HepG2 (cell line): ENCODE measurements around the gene RAD9A. TPM values are rescaled to one million over a fixed set of nuclear protein-coding genes. Genes with fewer than 3 reads are reported as not detected.
"Not testable (repeated sequence)": the region's sequence is repeated elsewhere in the genome, so short reads cannot be mapped to it uniquely, and the experiment has no call there.

Experiments used
- ATAC-seq: fragments of 200-7000 bp; cut with Tn5 transposase; 3 replicates; pipeline ENCODE4 v1.9.1; 2020; ENCODE audit warnings: mild to moderate bottlenecking, moderate library complexity
- BruUV-seq: library from RNA; stranded (reverse); fragments of 400-500 nt; replicated peaks from 2 replicates; lab custom pipeline; 2021; lab: Mats Ljungman, UMichigan
- CTCF ChIA-PET: fragments of 300-600 bp; formaldehyde crosslinking; extraction: SDS; loops from one replicate; lab custom pipeline; 2021; ENCODE audit warnings: low total read pairs, inconsistent platforms, low intra/inter-chr PET ratio; lab: Yijun Ruan, JAX
- POLR2A ChIA-PET: fragments of 350-600 bp; sonication (Branson Sonifier 250); formaldehyde crosslinking; loops from one replicate; lab custom pipeline; 2020; ENCODE audit warnings: antibody characterized with exemption, inconsistent platforms; lab: Yijun Ruan, JAX
- DNase-seq: peaks from one replicate; pipeline ENCODE4 v3.0.0-alpha.2; 2015; ENCODE audit warnings: low spot score
- FAIRE-seq: peaks from 3 replicates; lab custom pipeline; 2011; peaks lifted over from hg19 to GRCh38; lab: Jason Lieb, UNC
- H2AFZ ChIP-seq: one replicate; pipeline ENCODE4 v1.6.1; 2011; ENCODE audit warnings: low read length, inconsistent platforms
- H3K27ac ChIP-seq: fragments of 300-600 bp; 3 replicates; pipeline ENCODE4 v1.8.0; 2011; ENCODE audit warnings: mixed run types, mild to moderate bottlenecking, mixed read lengths, low read length, inconsistent platforms; ENCODE audit not compliant: insufficient read depth; ENCODE audit errors: extremely low read length
- H3K27me3 ChIP-seq, 2 experiments: fragments of 200-600 bp in 1 of 2; 2 replicates in 1 of 2; 3 replicates in 1 of 2; pipeline versions ENCODE4 v1.6.0 to v1.8.0; 2011; ENCODE audit warnings: low read length in 2 of 2, mild to moderate bottlenecking in 2 of 2, moderate library complexity in 2 of 2, inconsistent platforms in 1 of 2; ENCODE audit not compliant: insufficient read depth in 2 of 2, control insufficient read depth in 1 of 2
- H3K36me3 ChIP-seq, 2 experiments: fragments of 200-600 bp in 1 of 2; replicated peaks in 1 of 2; 2 replicates in 1 of 2; 3 replicates in 1 of 2; pipeline versions ENCODE4 v1.5.1 to v1.8.0; 2011; ENCODE audit warnings: low read length in 2 of 2, inconsistent platforms in 1 of 2; ENCODE audit not compliant: insufficient read depth in 2 of 2, control insufficient read depth in 1 of 2
- H3K4me1 ChIP-seq: 2 replicates; pipeline ENCODE4 v1.5.1; 2012; ENCODE audit warnings: low read length, inconsistent platforms; ENCODE audit not compliant: insufficient read depth
- H3K4me2 ChIP-seq: 2 replicates; pipeline ENCODE4 v1.6.0; 2011; ENCODE audit warnings: low read depth, low read length, inconsistent platforms
- H3K4me3 ChIP-seq, 3 experiments: fragments of 200-600 bp in 1 of 3; sonication (generic), shearing (Covaris generic) in 1 of 3; replicated peaks in 1 of 3; 2 replicates each; pipeline ENCODE4 v1.5.1; 2011 to 2016; ENCODE audit warnings: low read length in 3 of 3, inconsistent platforms in 2 of 3, low read depth in 2 of 3, mild to moderate bottlenecking in 2 of 3, control low read depth in 1 of 3, mixed read lengths in 1 of 3; ENCODE audit not compliant: insufficient read depth in 1 of 3
- H3K79me2 ChIP-seq: one replicate; pipeline ENCODE4 v1.6.1; 2011; ENCODE audit warnings: low read length, inconsistent platforms; ENCODE audit not compliant: insufficient read depth
- H3K9ac ChIP-seq: 2 replicates; pipeline ENCODE4 v1.6.0; 2011; ENCODE audit warnings: mild to moderate bottlenecking, low read depth, low read length, inconsistent platforms; ENCODE audit not compliant: insufficient read depth
- H3K9me3 ChIP-seq: 2 replicates; pipeline ENCODE4 v1.5.1; 2012; ENCODE audit warnings: mild to moderate bottlenecking, low read length
- H4K20me1 ChIP-seq: 2 replicates; pipeline ENCODE4 v1.6.0; 2011; ENCODE audit warnings: inconsistent platforms, mild to moderate bottlenecking, low read length, moderate library complexity; ENCODE audit not compliant: insufficient read depth
- FOXK1 ChIP-seq: sonication (generic); formaldehyde crosslinking; IDR thresholded peaks from 2 replicates; pipeline ENCODE4 v1.4.0; 2020; ENCODE audit warnings: low read depth, missing genetic modification reagents, borderline replicate concordance
- HNF4G ChIP-seq, 2 experiments: sonication (generic) in 1 of 2; formaldehyde crosslinking in 1 of 2; IDR thresholded peaks; 2 replicates each; pipeline versions ENCODE4 v1.4.0 to v1.6.1; 2011 to 2020; ENCODE audit warnings: borderline replicate concordance in 2 of 2, low read depth in 2 of 2, mild to moderate bottlenecking in 2 of 2, low read length in 1 of 2, missing genetic modification reagents in 1 of 2, moderate library complexity in 1 of 2
- MXI1 ChIP-seq: IDR thresholded peaks from 3 replicates; pipeline ENCODE4 v1.6.1; 2012; ENCODE audit warnings: low read depth, low read length, inconsistent platforms, borderline replicate concordance
- NCOR1 ChIP-seq: fragments of 200-600 bp; sonication (generic); IDR thresholded peaks from 2 replicates; pipeline ENCODE4 v1.7.0; 2017; ENCODE audit warnings: antibody characterized with exemption, low read length, borderline replicate concordance
- NR2F1 ChIP-seq, 2 experiments: fragments of 450-650 bp in 1 of 2; formaldehyde crosslinking in 1 of 2; IDR thresholded peaks; 2 replicates each; pipeline versions ENCODE4 v1.5.0 to v1.6.1; 2016 to 2020; ENCODE audit warnings: mild to moderate bottlenecking in 1 of 2, missing compliant biosample characterization in 1 of 2, missing genetic modification reagents in 1 of 2, moderate library complexity in 1 of 2
- RARA ChIP-seq: IDR thresholded peaks from 2 replicates; pipeline ENCODE4 v1.6.1; 2016; ENCODE audit warnings: missing genetic modification reagents, missing compliant biosample characterization
- TAF1 ChIP-seq: sonication (generic); formaldehyde crosslinking; IDR thresholded peaks from 2 replicates; pipeline ENCODE4 v1.4.0; 2020; ENCODE audit warnings: missing genetic modification reagents
- ZBTB33 ChIP-seq: sonication (generic); formaldehyde crosslinking; IDR thresholded peaks from 2 replicates; pipeline ENCODE4 v1.4.0; 2020; ENCODE audit warnings: missing genetic modification reagents
- ZNF232 ChIP-seq: sonication (generic); formaldehyde crosslinking; IDR thresholded peaks from 2 replicates; pipeline ENCODE4 v1.4.0; 2020; ENCODE audit warnings: missing genetic modification reagents, borderline replicate concordance
- ZNF747 ChIP-seq: sonication (generic); formaldehyde crosslinking; IDR thresholded peaks from 2 replicates; pipeline ENCODE4 v1.8.1; 2023; ENCODE audit warnings: missing genetic modification reagents, mild to moderate bottlenecking, borderline replicate concordance
- WGBS: methylation state at CpG from one replicate; pipeline ENCODE4 v1.1.6; 2017; ENCODE audit warnings: low lambda C conversion rate; 5-methylcytosine and 5-hydroxymethylcytosine counted together
- in situ Hi-C: cut with HindIII; loops from 2 replicates; pipeline ENCODE4 v1.10.0; 2017; ENCODE audit warnings: low pct_unique_long_range_greater_than_20kb; ENCODE audit not compliant: extremely low pct_ligation_motif_present
- intact Hi-C: fragments of 100-400 bp; cut with micrococcal nuclease; formaldehyde crosslinking; loops from one replicate; pipeline ENCODE4 v1.10.0; 2022; ENCODE audit not compliant: unreplicated experiment
- polyA plus RNA-seq, 8 experiments: library from polyadenylated mRNA; depleted of rRNA in 3 of 8; stranded (reverse) in 7 of 8; unstranded in 1 of 8; fragments of >200 nt; fragmentation: Illumina TruSeq in 4 of 8; extraction: Trizol in 4 of 8; gene quantifications; 2 replicates each; pipeline versions ENCODE4 v1.2.1 to v1.2.3, GENCODE V29; 2011 to 2016; ENCODE audit warnings: low read depth in 4 of 8, missing spikeins in 1 of 8, mixed read lengths in 1 of 8; ENCODE audit not compliant: insufficient read depth in 1 of 8
- total RNA-seq, 5 experiments: library from RNA; depleted of rRNA; stranded (reverse); fragments of >200 nt; fragmentation: Illumina TruSeq; extraction: Trizol; gene quantifications; 2 replicates each; pipeline ENCODE4 v1.2.3, GENCODE V29; 2016; ENCODE audit warnings: low read depth in 1 of 5
- TF ChIP-seq, protein P1 (sequence below): IDR thresholded peaks from 2 replicates; pipeline ENCODE4 v1.6.1; 2016; ENCODE audit warnings: low read depth, borderline replicate concordance
- TF ChIP-seq, protein P2 (sequence below): sonication (generic); formaldehyde crosslinking; conservative IDR thresholded peaks from 2 replicates; pipeline ENCODE4 v1.4.0; 2020; ENCODE audit warnings: mild to moderate bottlenecking, missing genetic modification reagents, moderate library complexity

Gene RAD9A
- total and polyA plus RNA-seq, 2 of the 13 experiments (the other 11 are each of a cell fraction or from before 2014, with no cell fraction given): 10.1 to 15.7 TPM

DNA sequence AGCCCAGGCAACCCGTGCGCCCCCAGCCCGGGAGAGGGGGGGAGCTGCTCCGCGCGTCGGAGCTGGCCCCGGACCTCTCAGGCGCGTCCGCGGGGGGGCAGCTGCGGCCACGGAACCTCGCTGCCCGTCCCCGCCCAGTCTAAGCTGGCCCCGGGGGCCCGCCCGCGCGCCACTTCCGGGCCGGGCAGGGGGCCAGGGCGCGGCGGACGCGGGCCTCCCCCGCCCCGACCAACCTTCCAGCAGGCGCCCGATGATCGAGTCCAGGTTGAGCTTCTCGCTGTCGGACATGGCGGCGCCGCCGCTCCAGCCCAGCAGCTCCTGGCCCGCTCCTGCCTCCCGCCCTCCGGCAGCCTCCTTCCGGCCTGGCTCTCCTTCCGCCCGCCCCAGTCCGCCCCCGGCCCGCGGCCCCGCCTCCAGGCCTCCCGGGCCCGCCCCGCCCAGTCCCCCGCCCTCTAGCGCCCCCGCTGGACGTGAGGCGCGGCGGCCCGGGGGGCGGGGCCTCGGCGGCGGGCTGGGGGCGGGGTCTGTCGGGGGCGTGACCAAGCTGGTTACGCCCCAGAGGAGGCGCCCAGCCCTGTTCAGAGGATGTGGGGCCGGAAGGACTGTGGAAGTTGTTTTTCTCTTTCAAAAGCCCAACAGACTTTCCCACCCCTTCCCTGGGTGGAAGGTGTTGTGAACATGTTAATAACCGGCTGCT is 9.9 kb downstream of the RAD9A start, which contains the start of gene PPP1CA (continued):
- 0 out of 2 replicates have a peak, but pooled peaks have one; percentile 16 for TF ChIP-seq FOXK1 (CRISPR knock-in tag)
- peak; percentile 48; the same call in 1 of the 3 replicates for TF ChIP-seq MXI1
- TF ChIP-seq HNF4G (IDR thresholded peaks at IDR 0.05; ENCODE audit: borderline replicate concordance, low read depth, low read length): no peak
- peak; percentile 9; the same call in 1 of the 2 replicates for TF ChIP-seq HNF4G (CRISPR knock-in tag; IDR thresholded peaks at IDR 0.05; ENCODE audit: borderline replicate concordance, low read depth)
- TF ChIP-seq ZNF747 (CRISPR knock-in tag): no peak
- TF ChIP-seq, all 625 proteins: peak for 79

DNA sequence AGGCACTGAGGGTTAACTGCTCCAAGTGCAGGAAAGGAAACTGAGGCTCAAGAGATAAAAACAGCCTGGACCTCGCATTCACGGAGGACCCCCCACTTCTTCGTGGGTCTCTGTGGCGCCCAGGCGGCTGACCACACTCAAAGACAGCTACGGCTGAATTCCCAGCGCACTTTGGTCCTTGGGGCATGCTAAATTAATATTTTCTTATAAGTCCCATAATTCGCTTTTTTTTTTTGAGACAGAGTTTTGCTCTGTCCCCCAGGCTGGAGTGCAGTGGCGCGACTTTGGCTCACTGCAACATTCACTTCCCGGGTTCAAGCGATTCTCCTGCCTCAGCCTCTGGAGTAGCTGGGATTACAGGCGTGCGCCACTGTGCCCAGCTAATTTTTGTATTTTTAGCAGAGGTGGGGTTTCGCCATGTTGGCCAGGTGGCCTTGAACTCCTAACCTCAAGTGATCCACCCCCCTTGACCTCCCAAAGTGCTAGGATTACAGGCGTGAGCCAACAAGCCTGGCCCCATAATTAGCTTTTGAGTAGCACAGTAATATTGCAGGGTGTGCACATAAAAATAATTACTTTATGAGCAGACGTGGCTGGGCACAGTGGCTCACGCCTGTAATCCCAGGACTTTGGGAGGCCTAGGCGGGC is 10.5 kb downstream of the RAD9A start:
- 67% methylated on average over 18 of the region's 19 CpGs for WGBS
- Histone ChIP-seq H3K79me2 (peaks cover 14% of the 10 kb centered on the region), H3K4me3 (peak overlapping the region; percentile 42 to 54 (median 51)), H3K9ac (peak overlapping the region; percentile 60; the same call in 1 of the 2 replicates), H3K27ac (peak overlapping the region; percentile 79), H3K4me1 (peaks cover 58% of the 10 kb centered on the region), H3K36me3 (peaks cover 13 to 19% of the 10 kb centered on the region in 2 experiments; a peak in 3 of 5 replicates), H3K4me2 (peak overlapping the region; percentile 71)
- ATAC-seq, H3K9me3 ChIP-seq, H2AFZ ChIP-seq, intact Hi-C loops, H4K20me1 ChIP-seq, FAIRE-seq, DNase-seq, H3K27me3 ChIP-seq: not testable (repeated sequence)
- in situ Hi-C loops: loop anchor here (5.0 kb wide), 2 partner anchors 65 to 105 kb away; partner anchors contain the start of genes CDK2AP2, PITPNM1 and TMEM134
- ChIA-PET CTCF (interaction anchor here (1.0 kb wide), 2 partner anchors 81 to 104 kb away, joined by 3 to 6 read pairs; partner anchors contain the start of genes AIP and PITPNM1), POLR2A (interaction anchor here (0.6 to 6.2 kb wide), 26 partner anchors 10 to 171 kb away, joined by 3 to 81 read pairs (median 6); partner anchors contain the start of genes AIP, ANKRD13D, CLCF1 and CORO1B)
- TSS peak; percentile 89 for BruUV-seq
- TF ChIP-seq ZNF232: 0 out of 2 replicates have a peak, but pooled peaks have one; percentile 25
- TF ChIP-seq, protein P1, sequence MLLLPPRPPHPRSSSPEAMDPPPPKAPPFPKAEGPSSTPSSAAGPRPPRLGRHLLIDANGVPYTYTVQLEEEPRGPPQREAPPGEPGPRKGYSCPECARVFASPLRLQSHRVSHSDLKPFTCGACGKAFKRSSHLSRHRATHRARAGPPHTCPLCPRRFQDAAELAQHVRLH (CRISPR knock-in tag): 0 out of 2 replicates have a peak, but pooled peaks have one; percentile 0
- TF ChIP-seq, protein P2, sequence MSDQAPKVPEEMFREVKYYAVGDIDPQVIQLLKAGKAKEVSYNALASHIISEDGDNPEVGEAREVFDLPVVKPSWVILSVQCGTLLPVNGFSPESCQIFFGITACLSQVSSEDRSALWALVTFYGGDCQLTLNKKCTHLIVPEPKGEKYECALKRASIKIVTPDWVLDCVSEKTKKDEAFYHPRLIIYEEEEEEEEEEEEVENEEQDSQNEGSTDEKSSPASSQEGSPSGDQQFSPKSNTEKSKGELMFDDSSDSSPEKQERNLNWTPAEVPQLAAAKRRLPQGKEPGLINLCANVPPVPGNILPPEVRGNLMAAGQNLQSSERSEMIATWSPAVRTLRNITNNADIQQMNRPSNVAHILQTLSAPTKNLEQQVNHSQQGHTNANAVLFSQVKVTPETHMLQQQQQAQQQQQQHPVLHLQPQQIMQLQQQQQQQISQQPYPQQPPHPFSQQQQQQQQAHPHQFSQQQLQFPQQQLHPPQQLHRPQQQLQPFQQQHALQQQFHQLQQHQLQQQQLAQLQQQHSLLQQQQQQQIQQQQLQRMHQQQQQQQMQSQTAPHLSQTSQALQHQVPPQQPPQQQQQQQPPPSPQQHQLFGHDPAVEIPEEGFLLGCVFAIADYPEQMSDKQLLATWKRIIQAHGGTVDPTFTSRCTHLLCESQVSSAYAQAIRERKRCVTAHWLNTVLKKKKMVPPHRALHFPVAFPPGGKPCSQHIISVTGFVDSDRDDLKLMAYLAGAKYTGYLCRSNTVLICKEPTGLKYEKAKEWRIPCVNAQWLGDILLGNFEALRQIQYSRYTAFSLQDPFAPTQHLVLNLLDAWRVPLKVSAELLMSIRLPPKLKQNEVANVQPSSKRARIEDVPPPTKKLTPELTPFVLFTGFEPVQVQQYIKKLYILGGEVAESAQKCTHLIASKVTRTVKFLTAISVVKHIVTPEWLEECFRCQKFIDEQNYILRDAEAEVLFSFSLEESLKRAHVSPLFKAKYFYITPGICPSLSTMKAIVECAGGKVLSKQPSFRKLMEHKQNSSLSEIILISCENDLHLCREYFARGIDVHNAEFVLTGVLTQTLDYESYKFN (CRISPR knock-in tag): 0 out of 2 replicates have a peak, but pooled peaks have one; percentile 37
- TF ChIP-seq RARA: peak; percentile 72
- TF ChIP-seq NCOR1: 0 out of 2 replicates have a peak, but pooled peaks have one; percentile 26
- peak; percentile 49; the same call in 1 of the 2 replicates for TF ChIP-seq ZBTB33 (CRISPR knock-in tag)
- 0 out of 4 replicates have a peak, but pooled peaks of 1 of the 2 experiments have one; percentile 22 for TF ChIP-seq NR2F1 (CRISPR knock-in tag; IDR thresholded peaks at IDR 0.05)
- 0 out of 2 replicates have a peak, but pooled peaks have one; percentile 31 for TF ChIP-seq TAF1
